CD4-positive, CD25-positive, alpha-beta regulatory T cell (primary cell): ENCODE results near the gene NEK1. TPM values are rescaled to one million over a fixed set of nuclear protein-coding genes. Genes with fewer than 3 reads are reported as not detected.

Experiments
- ATAC-seq, 2 donors: fragments of 150-1000 bp; cut with Tn5 transposase; one replicate each; pipeline ENCODE4 v1.10.0; 2021; ENCODE audit warnings: low read depth in 2 of 2, moderate number of reproducible peaks in 2 of 2, moderate library complexity in 1 of 2
- DNase-seq, 3 donors: peaks; one replicate each; pipeline versions ENCODE4 v3.0.0 to v3.0.0-alpha.2; 2012 to 2022; ENCODE audit warnings: mixed read lengths in 1 of 3
- H3K27ac ChIP-seq: one replicate; pipeline ENCODE4 v1.7.0; 2013; ENCODE audit warnings: mild to moderate bottlenecking, low read length; ENCODE audit not compliant: insufficient read depth, poor library complexity, severe bottlenecking
- H3K27me3 ChIP-seq: one replicate; pipeline ENCODE4 v1.7.0; 2013; ENCODE audit warnings: low read length; ENCODE audit not compliant: control insufficient read depth, insufficient read depth
- H3K36me3 ChIP-seq: one replicate; pipeline ENCODE4 v1.7.0; 2013; ENCODE audit warnings: mild to moderate bottlenecking, low read length, moderate library complexity; ENCODE audit not compliant: control insufficient read depth, insufficient read depth
- H3K4me1 ChIP-seq: 2 replicates; pipeline ENCODE4 v1.7.0; 2013; ENCODE audit warnings: mild to moderate bottlenecking, low read length; ENCODE audit not compliant: insufficient read depth, control insufficient read depth, poor library complexity, severe bottlenecking
- H3K4me3 ChIP-seq: one replicate; pipeline ENCODE4 v1.7.0; 2013; ENCODE audit warnings: low read depth, mild to moderate bottlenecking, low read length, moderate library complexity
- H3K9me3 ChIP-seq, 2 experiments: 1 replicate in 1 of 2; 2 replicates in 1 of 2; pipeline ENCODE4 v1.7.0; 2013; ENCODE audit warnings: low read length in 2 of 2, mild to moderate bottlenecking in 1 of 2, moderate library complexity in 1 of 2; ENCODE audit not compliant: control insufficient read depth in 2 of 2
- H3K27ac Mint-ChIP-seq, 3 donors: one replicate each; pipeline ENCODE4 v1.8.0; 2020 to 2022; ENCODE audit warnings: mild to moderate bottlenecking in 3 of 3, mixed read lengths in 3 of 3, moderate library complexity in 2 of 3
- H3K27me3 Mint-ChIP-seq: one replicate; pipeline ENCODE4 v1.8.0; 2022; ENCODE audit warnings: mild to moderate bottlenecking, mixed read lengths
- H3K36me3 Mint-ChIP-seq: one replicate; pipeline ENCODE4 v1.8.0; 2020; ENCODE audit warnings: mixed read lengths
- H3K4me1 Mint-ChIP-seq, 4 donors: one replicate each; pipeline ENCODE4 v1.8.0; 2020 to 2022; ENCODE audit warnings: mixed read lengths in 4 of 4, mild to moderate bottlenecking in 1 of 4
- H3K4me3 Mint-ChIP-seq, 4 donors: one replicate each; pipeline ENCODE4 v1.8.0; 2020 to 2022; ENCODE audit warnings: mild to moderate bottlenecking in 4 of 4, mixed read lengths in 4 of 4, moderate library complexity in 3 of 4
- H3K9me3 Mint-ChIP-seq, 7 donors: one replicate each; pipeline ENCODE4 v1.8.0; 2020 to 2022; ENCODE audit warnings: mixed read lengths in 7 of 7, mild to moderate bottlenecking in 3 of 7, moderate library complexity in 2 of 7
- polyA plus RNA-seq, 4 donors: library from polyadenylated mRNA; unstranded; fragments of 300-500 nt; fragmentation: Illumina TruSeq; gene quantifications; one replicate each; pipeline ENCODE4 v1.2.3, GENCODE V29; 2021
- total RNA-seq: library from RNA; stranded (reverse); gene quantifications from one replicate; pipeline ENCODE4 v1.2.3, GENCODE V29; 2022

NEK1 gene
- total and polyA plus RNA-seq, 5 donors from 2014 or later = 7.7 to 22.9 (median 10.8) TPM

DNA sequence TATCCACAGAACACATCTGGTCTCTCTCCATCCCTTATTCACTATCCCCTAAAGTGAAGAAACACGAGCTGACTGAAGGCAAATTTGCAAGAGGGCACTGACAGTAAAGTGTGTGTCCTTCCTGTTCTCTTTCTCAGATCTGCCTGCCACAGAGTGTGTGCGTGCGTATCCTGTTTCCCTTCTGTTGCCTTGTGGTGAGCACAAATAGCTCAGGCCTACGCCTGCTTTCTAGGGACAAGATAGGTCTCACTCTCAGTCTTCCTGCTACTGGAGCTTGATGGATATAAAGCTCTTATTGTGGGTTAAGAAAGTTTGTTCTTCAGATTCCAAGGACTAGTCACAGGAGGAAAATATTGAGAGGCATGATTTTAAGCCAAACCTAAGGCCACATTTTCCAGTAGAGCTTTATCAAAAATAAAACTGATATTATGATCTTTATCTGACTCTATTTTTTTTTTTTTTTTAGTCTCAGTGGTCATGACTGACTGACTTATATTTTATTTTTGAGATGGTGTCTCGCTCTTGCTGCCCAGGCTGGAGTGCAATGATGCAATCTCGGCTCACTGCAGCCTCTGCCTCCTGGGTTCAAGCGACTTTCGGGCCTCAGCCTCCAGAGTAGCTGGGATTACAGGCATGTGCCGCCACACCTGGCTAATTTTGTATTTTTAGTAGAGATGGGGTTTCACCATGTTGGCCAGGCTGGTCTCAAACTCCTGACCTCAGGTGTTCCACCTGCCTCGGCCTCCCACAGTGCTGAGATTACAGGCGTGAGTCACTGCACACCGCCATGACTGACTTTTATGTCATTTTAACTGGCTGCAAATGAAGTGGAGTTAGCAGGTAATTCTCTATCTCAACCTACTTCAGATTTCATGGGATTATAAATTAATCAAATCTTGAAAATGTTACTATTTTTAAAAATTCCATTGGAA is 201.3 kb downstream of the NEK1 start:
- Histone ChIP-seq H3K4me1 (peaks cover 11% of the 10 kb centered on the region), H3K27ac (no peak overlapping the region)
- H3K9me3 Mint-ChIP-seq = no peaks in the 10 kb centered on the region

DNA sequence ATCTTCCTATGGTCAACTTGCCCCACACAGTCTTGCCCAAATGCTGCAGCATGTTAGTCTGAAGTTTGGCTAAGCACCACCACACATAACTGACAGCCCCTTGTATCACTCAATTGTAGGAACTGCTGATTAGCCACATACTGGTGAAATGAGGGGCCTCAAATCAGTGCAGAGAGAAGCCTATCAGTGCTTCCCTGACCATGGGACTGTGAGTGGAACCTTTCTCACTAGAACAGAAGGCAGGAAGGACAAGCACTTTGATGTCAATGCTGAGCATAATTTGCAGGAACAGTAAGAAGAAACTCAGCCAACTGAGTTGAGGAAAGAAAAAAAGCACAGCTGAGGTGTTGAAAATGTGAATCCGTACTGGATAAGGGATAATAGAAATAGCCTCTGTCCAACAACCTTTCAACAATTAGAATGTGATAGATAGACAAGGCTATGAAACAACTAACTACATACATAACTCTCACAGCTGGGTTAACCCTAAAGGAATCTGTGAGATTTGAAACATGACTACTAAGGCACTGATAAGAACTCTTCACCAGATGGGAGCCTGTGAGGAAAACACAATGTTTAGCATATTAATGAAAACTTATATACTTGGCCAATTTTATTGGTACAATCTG is 205.1 kb downstream of the NEK1 start:
- peaks cover 0 to 2% (median 0%) of the 10 kb centered on the region in 7 donors for H3K9me3 Mint-ChIP-seq
- no peaks in the 10 kb centered on the region for H3K27me3 ChIP-seq
- H3K4me1 Mint-ChIP-seq = peaks cover 10 to 27% (median 11%) of the 10 kb centered on the region in 4 donors
- H3K36me3 Mint-ChIP-seq = peaks cover 9% of the 10 kb centered on the region
- ATAC-seq = no peak
- no peaks in the 10 kb centered on the region for H3K9me3 ChIP-seq
- H3K4me3 ChIP-seq = no peak overlapping the region
- H3K36me3 ChIP-seq = no peaks in the 10 kb centered on the region
- peaks cover 11% of the 10 kb centered on the region for H3K4me1 ChIP-seq
- H3K27ac Mint-ChIP-seq = peak overlapping the region in 2 of 3 donors; percentile 33 to 47
- H3K4me3 Mint-ChIP-seq = no peak overlapping the region
- H3K27ac ChIP-seq = no peak overlapping the region
- H3K27me3 Mint-ChIP-seq = no peaks in the 10 kb centered on the region
- no peak for DNase-seq

More for the DNA sequence above, 201.3 kb downstream of the NEK1 start:
- Mint-ChIP-seq H3K36me3 (peaks cover 4% of the 10 kb centered on the region), H3K4me3 (peak overlapping the region; percentile 1 to 45 (median 30)), H3K27ac (peak overlapping the region; percentile 59 to 85 (median 62)), H3K27me3 (no peaks in the 10 kb centered on the region), H3K4me1 (peaks cover 6 to 34% (median 11%) of the 10 kb centered on the region in 4 donors)
- peak overlapping the region; percentile 42 for H3K4me3 ChIP-seq
- H3K27me3 ChIP-seq = no peaks in the 10 kb centered on the region
- H3K9me3 ChIP-seq = no peaks in the 10 kb centered on the region
- no peaks in the 10 kb centered on the region for H3K36me3 ChIP-seq
- peak in 2 of 3 donors; percentile 60 to 88 for DNase-seq
- ATAC-seq = peak; percentile 91 to 96

DNA sequence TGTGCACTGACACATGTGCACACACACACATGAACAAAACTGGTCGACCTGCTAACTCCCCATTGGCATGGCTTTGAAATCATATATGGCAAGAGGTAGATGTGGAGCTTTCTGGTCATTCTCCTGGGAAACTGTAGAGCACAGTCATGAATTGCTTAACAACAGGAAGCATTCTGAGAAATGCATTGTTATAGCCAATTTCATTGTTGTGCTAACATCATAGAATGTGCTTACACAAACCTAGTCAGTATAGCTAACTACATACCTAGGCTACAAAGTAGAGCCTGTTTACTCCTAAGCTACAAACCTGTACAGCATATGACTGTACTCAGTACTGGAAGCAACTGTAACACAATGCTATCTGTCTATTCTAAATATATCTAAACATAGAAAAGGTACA is 207.4 kb downstream of the NEK1 start:
- Mint-ChIP-seq H3K27me3 (no peaks in the 10 kb centered on the region), H3K4me1 (peaks cover 0 to 4% (median 2%) of the 10 kb centered on the region in 4 donors), H3K27ac (no peak overlapping the region), H3K9me3 (peaks cover 0 to 2% (median 0%) of the 10 kb centered on the region in 7 donors), H3K4me3 (no peak overlapping the region), H3K36me3 (peaks cover 21% of the 10 kb centered on the region)
- DNase-seq = no peak
- H3K27ac ChIP-seq = no peak overlapping the region
- peaks cover under 1% of the 10 kb centered on the region for H3K36me3 ChIP-seq
- H3K9me3 ChIP-seq = no peaks in the 10 kb centered on the region
- no peaks in the 10 kb centered on the region for H3K27me3 ChIP-seq
- no peak overlapping the region for H3K4me3 ChIP-seq
- H3K4me1 ChIP-seq = no peaks in the 10 kb centered on the region
- no peak for ATAC-seq

DNA sequence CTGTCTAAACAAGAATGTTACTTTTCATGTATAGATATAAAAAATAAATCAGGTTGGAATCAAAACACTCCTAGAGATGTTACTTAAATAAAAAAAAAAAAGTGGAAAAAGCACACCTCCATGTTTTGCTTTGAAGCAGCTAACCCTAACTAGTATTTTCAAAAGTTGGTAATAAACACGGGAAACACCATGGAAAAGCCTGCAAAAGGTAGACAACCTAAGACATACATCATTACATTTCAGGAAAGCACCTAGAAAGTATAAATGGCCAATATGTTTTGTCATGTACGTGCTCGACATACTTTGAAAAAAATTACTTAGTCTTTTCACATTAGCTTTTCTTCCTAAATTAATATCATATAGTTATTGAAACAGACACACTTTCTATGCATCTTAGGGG is 211.6 kb downstream of the NEK1 start:
- no peak overlapping the region for H3K27ac ChIP-seq
- ATAC-seq = no peak
- H3K4me3 Mint-ChIP-seq = no peak overlapping the region
- peaks cover 0 to 8% (median 0%) of the 10 kb centered on the region in 4 donors for H3K4me1 Mint-ChIP-seq
- peaks cover 5% of the 10 kb centered on the region for H3K36me3 ChIP-seq
- no peaks in the 10 kb centered on the region for H3K27me3 Mint-ChIP-seq
- H3K9me3 ChIP-seq = no peaks in the 10 kb centered on the region
- H3K27ac Mint-ChIP-seq = no peak overlapping the region
- H3K36me3 Mint-ChIP-seq = peaks cover 28% of the 10 kb centered on the region
- peaks cover 0 to 5% (median 0%) of the 10 kb centered on the region in 7 donors for H3K9me3 Mint-ChIP-seq
- H3K27me3 ChIP-seq = no peaks in the 10 kb centered on the region
- no peaks in the 10 kb centered on the region for H3K4me1 ChIP-seq
- H3K4me3 ChIP-seq = no peak overlapping the region
- DNase-seq = no peak

DNA sequence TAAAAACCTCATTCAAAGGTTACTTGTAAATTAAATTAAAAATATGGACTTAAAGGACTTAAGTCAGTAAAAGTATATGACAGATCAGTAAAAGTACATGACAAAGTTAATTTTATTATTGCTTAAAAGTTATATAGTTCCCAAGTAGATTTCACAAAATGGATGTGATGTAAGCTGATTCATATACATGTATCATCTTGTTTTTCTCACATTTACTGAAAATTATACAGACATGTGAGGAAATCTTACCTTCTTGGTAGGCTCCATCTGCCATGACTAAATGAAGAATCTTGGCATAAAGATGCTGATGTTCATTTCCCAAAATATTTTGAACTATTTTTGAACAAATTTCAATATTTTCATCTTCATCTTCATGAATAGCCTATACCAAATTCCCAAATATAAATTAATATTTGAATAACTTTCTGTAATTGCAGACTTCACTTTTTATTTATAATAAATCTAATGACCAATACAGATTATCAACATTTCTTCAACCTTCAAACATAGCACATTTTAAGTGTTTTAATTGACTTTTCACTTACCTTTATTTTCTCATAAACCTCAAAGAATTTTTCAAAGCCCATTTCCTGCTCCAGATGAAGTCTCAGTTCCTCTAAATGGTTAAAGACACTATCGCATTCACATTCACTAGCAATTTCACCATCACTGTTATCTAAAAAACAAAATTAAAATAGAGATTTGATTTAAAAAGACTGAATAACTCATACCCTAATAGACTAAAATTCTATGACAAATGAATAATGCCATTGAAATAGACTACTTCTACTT is 212.2 kb downstream of the NEK1 start:
- no peak overlapping the region for H3K27ac Mint-ChIP-seq
- Histone ChIP-seq H3K27ac (no peak overlapping the region), H3K9me3 (no peaks in the 10 kb centered on the region), H3K36me3 (peaks cover 5% of the 10 kb centered on the region), H3K27me3 (no peaks in the 10 kb centered on the region), H3K4me3 (no peak overlapping the region), H3K4me1 (no peaks in the 10 kb centered on the region)
- H3K36me3 Mint-ChIP-seq = peaks cover 31% of the 10 kb centered on the region
- no peak for DNase-seq
- H3K9me3 Mint-ChIP-seq = peaks cover 0 to 5% (median 0%) of the 10 kb centered on the region in 7 donors
- ATAC-seq = no peak
- no peak overlapping the region for H3K4me3 Mint-ChIP-seq
- no peaks in the 10 kb centered on the region for H3K27me3 Mint-ChIP-seq
- H3K4me1 Mint-ChIP-seq = peaks cover 0 to 7% (median 0%) of the 10 kb centered on the region in 4 donors

DNA sequence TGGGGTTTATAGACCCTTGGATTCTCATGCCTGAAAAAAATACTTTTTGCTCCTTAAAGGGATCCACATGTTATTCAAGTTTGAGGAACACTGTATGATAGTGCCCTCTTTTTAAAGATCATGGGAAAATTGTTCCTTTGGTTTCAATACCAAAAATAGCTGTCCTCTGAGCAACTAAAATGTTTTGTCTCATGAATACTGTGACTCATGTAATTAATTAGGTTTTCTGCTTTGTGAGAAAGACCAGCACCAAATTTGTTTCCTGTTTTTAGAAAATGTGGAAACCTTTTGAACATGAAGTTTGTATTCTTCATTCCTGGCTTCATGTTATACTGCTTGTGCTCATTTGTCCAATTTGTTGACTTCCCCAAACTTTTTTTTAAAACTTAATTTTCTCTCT is 214.1 kb downstream of the NEK1 start:
- Histone ChIP-seq H3K4me1 (no peaks in the 10 kb centered on the region), H3K27ac (no peak overlapping the region), H3K4me3 (no peak overlapping the region), H3K9me3 (no peaks in the 10 kb centered on the region), H3K27me3 (no peaks in the 10 kb centered on the region), H3K36me3 (peaks cover 5% of the 10 kb centered on the region)
- H3K36me3 Mint-ChIP-seq = peaks cover 26% of the 10 kb centered on the region
- H3K9me3 Mint-ChIP-seq = peaks cover 0 to 5% (median 0%) of the 10 kb centered on the region in 7 donors
- no peak for ATAC-seq
- H3K27me3 Mint-ChIP-seq = no peaks in the 10 kb centered on the region
- no peak overlapping the region for H3K4me3 Mint-ChIP-seq
- no peak overlapping the region for H3K27ac Mint-ChIP-seq
- DNase-seq = no peak
- peaks cover 0 to 4% (median 0%) of the 10 kb centered on the region in 4 donors for H3K4me1 Mint-ChIP-seq

DNA sequence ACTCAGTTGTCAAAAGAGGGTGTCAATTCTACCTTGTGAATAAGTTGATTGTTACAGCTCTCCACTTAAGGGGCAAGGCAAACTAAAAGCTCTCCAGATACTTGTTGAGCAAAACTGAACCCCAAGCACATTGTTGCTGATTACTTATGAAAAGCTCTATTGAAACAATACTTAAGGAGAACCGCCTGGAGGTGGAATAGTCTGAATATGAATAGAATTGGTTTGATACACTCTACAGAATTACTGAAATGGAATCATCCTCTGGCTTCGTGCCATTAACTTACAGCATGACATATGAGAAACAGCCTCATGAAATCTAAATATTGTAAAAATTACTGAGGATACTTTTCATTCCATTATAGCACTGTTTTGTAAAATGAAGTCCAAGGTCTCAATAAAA is 214.6 kb downstream of the NEK1 start:
- peaks cover 5% of the 10 kb centered on the region for H3K36me3 ChIP-seq
- Mint-ChIP-seq H3K27ac (no peak overlapping the region), H3K4me3 (no peak overlapping the region), H3K36me3 (peaks cover 27% of the 10 kb centered on the region), H3K27me3 (no peaks in the 10 kb centered on the region), H3K4me1 (peaks cover 0 to 4% (median 0%) of the 10 kb centered on the region in 4 donors), H3K9me3 (peaks cover 0 to 5% (median 0%) of the 10 kb centered on the region in 7 donors)
- H3K27me3 ChIP-seq = no peaks in the 10 kb centered on the region
- no peak overlapping the region for H3K4me3 ChIP-seq
- no peak for DNase-seq
- H3K27ac ChIP-seq = no peak overlapping the region
- ATAC-seq = no peak
- H3K9me3 ChIP-seq = no peaks in the 10 kb centered on the region
- no peaks in the 10 kb centered on the region for H3K4me1 ChIP-seq
